ENCODE measurements around the gene MARK2.
"Not testable (repeated sequence)": the region's sequence is repeated elsewhere in the genome, so short reads cannot be mapped to it uniquely, and the experiment has no call there.

Gene MARK2

GRCh38 chr11:63838678-63839507, at the start of gene MARK2:
Gene MARK2 (plus strand): TSS chr11:63839110. CDS start chr11:63839507, 397 bp downstream.
- peak; percentile 96 to 98 for DNase-seq

- no peak for DNase-seq
Measured at GRCh38 chr11:63791495-63792167, 47.3 kb upstream of the MARK2 start.

GRCh38 chr11:63793161-63793560, 45.7 kb upstream of the MARK2 start:
- no peak for DNase-seq

GRCh38 chr11:63795066-63795465, 43.8 kb upstream of the MARK2 start:
- DNase-seq = no peak

- no peak for DNase-seq
Measured at GRCh38 chr11:63800921-63801320, 38.0 kb upstream of the MARK2 start.

GRCh38 chr11:63802637-63803414, 36.1 kb upstream of the MARK2 start:
- no peak for DNase-seq

- DNase-seq = no peak
Measured at GRCh38 chr11:63804259-63804658, 34.7 kb upstream of the MARK2 start.

GRCh38 chr11:63805844-63806415, 33.0 kb upstream of the MARK2 start:
- DNase-seq = no peak

- DNase-seq = not testable (repeated sequence)
Measured at GRCh38 chr11:63810383-63810782, 28.5 kb upstream of the MARK2 start.

GRCh38 chr11:63811522-63811921, 27.4 kb upstream of the MARK2 start:
- DNase-seq = no peak

- DNase-seq = peak; percentile 59 to 64
Measured at GRCh38 chr11:63813035-63813562, 25.8 kb upstream of the MARK2 start, which contains the start of gene SPINDOC. Gene SPINDOC (plus strand): TSS chr11:63813456. CDS start chr11:63813687, 231 bp downstream.

GRCh38 chr11:63813563-63814382, 25.1 kb upstream of the MARK2 start:
- DNase-seq = peak in 1 of 2 experiments; percentile 47

- no peak for DNase-seq
Measured at GRCh38 chr11:63814383-63814736, 24.6 kb upstream of the MARK2 start.

- no peak for DNase-seq
Measured at GRCh38 chr11:63816166-63816565, 22.7 kb upstream of the MARK2 start.

GRCh38 chr11:63816732-63817131, 22.2 kb upstream of the MARK2 start:
- DNase-seq = no peak

- DNase-seq = no peak
Measured at GRCh38 chr11:63817758-63818498, 21.0 kb upstream of the MARK2 start.

- no peak for DNase-seq
Measured at GRCh38 chr11:63818609-63819008, 20.3 kb upstream of the MARK2 start.

- DNase-seq = no peak
Measured at GRCh38 chr11:63821411-63821810, 17.5 kb upstream of the MARK2 start.

- no peak for DNase-seq
Measured at GRCh38 chr11:63826471-63827190, 12.3 kb upstream of the MARK2 start.

GRCh38 chr11:63829823-63830489, 9.0 kb upstream of the MARK2 start:
- peak in 1 of 2 experiments; percentile 23 for DNase-seq
